Breast epithelium (tissue), 3 donors: ENCODE data around the gene TNS3.

Source experiments
- CTCF ChIP-seq, 3 donors: fragments of 450-650 bp; IDR thresholded peaks; one replicate each; pipeline ENCODE4 v1.5.1; 2016 to 2017; ENCODE audit warnings: antibody characterized with exemption in 3 of 3, mild to moderate bottlenecking in 3 of 3, moderate library complexity in 3 of 3
- POLR2AphosphoS5 ChIP-seq, 3 donors: sonication (generic); formaldehyde crosslinking; IDR thresholded peaks; one replicate each; pipeline ENCODE4 v1.6.1; 2017; ENCODE audit warnings: antibody characterized with exemption in 3 of 3

GRCh38 chr7:47561715-47562446, 20.0 kb downstream of the TNS3 start:
- TF ChIP-seq CTCF (IDR thresholded peaks at IDR 0.05): no peak
- TF ChIP-seq POLR2AphosphoS5 (IDR thresholded peaks at IDR 0.05): no peak
